Mucosa of descending colon (tissue), 3 donors: ENCODE results near the gene NDRG3. TPM values are rescaled to one million over a fixed set of nuclear protein-coding genes. Genes with fewer than 3 reads are reported as not detected.
A peak's percentile ranks its signal among the peaks of the same experiment; 100 is the strongest.
"Not testable (repeated sequence)": the region's sequence is repeated elsewhere in the genome, so short reads cannot be mapped to it uniquely, and the experiment has no call there.

ENCODE experiments used
- ATAC-seq: fragments of 200-7000 bp; cut with Tn5 transposase; one replicate; pipeline ENCODE4 v1.9.1; 2020; ENCODE audit warnings: mild to moderate bottlenecking, moderate library complexity
- DNase-seq, 3 donors: peaks; one replicate each; pipeline ENCODE4 v3.0.0-alpha.2; 2020
- H3K36me3 ChIP-seq: fragments of 200-600 bp; one replicate; pipeline ENCODE4 v1.8.0; 2021; ENCODE audit warnings: low read depth, mild to moderate bottlenecking
- H3K4me1 ChIP-seq: fragments of 200-600 bp; one replicate; pipeline ENCODE4 v1.8.0; 2021; ENCODE audit warnings: low read depth, mild to moderate bottlenecking
- H3K4me3 ChIP-seq: fragments of 200-600 bp; one replicate; pipeline ENCODE4 v1.8.0; 2021; ENCODE audit warnings: mild to moderate bottlenecking
- H3K9me3 ChIP-seq: fragments of 200-600 bp; one replicate; pipeline ENCODE4 v1.8.0; 2021; ENCODE audit warnings: mild to moderate bottlenecking
- CTCF ChIP-seq: fragments of 200-600 bp; IDR thresholded peaks from one replicate; pipeline ENCODE4 v1.8.0; 2022; ENCODE audit warnings: antibody characterized with exemption, mild to moderate bottlenecking
- intact Hi-C, 2 donors: fragments of 100-400 bp; cut with DNase I in 1 of 2; cut with micrococcal nuclease in 1 of 2; formaldehyde crosslinking; loops; one replicate each; pipeline versions ENCODE4 v1.11.0 to v1.11.1; 2022; cut with DNase I, micrococcal nuclease
- total RNA-seq, 3 donors: library from RNA; stranded (reverse); fragmentation: NEBNext Ultra II Directional in 2 of 3; extraction: Animal tissue kit (Norgen Biotek cat#: 25700) in 2 of 3; gene quantifications; one replicate each; pipeline versions ENCODE4 v1.2.1 to v1.2.4, GENCODE V29; 2021 to 2023
- donor health status: DM: no; HTN: no; CAD: no; lungs with moderate emphysema.
- donor health status: DM: no; HTN: no; CAD: no.
- donor health status: DM: no; HTN: yes; CAD: no.

Gene NDRG3
- total RNA-seq, 3 donors from 2014 or later = 23.5 to 50.9 (median 26.1) TPM

DNA sequence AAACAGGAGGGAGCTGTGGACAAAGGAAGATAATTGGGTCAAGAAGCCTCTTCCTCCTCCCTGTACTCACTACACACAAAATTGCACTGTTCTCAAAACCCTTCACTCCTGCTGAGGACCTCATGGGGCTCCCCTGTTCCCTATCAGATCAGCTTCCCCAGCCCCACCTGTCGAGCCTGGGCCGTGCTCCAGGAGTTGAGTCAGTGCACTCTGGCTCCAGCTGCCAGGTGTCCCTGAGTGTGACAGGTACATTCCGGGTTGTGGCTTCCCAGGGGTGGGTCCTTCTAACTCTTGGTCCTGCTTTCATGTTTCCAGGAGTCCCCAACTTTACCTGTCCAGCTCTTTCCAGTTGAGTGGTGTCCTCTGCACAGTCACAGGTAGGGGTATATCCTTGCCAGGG, 131.9 kb downstream of the NDRG3 start:
- Histone ChIP-seq H3K4me3 (no peak overlapping the region), H3K9me3 (no peaks in the 10 kb centered on the region), H3K4me1 (no peaks in the 10 kb centered on the region), H3K36me3 (no peaks in the 10 kb centered on the region)
- DNase-seq (peak; percentile 31 to 66 (median 49)), ATAC-seq (peak; percentile 83)
- intact Hi-C loops = no loop called here
- TF ChIP-seq CTCF = no peak

DNA sequence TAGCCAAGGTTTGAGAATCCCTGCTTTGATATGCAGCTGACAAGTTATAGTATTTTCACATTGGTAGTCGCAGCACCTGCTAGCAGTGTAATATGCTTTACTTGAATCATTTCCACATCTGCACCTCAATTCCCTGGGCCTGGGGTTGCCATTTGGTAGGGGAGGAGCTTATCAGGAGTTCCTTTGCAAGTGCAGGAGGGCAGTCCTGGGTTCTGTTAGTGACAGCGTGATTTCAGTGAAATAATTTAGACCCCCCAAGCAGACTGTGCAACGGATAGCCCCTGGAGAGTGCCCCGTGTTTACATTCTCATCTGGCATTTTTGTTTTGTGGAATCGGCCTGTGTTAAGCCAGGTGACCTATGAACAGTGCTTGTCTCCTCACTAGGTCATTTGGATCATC, 134.3 kb downstream of the NDRG3 start:
- intact Hi-C loops = no loop called here
- ATAC-seq (no peak), DNase-seq (no peak)
- TF ChIP-seq CTCF = no peak
- H3K4me1 ChIP-seq = peaks cover 14% of the 10 kb centered on the region
- no peaks in the 10 kb centered on the region for H3K9me3 ChIP-seq
- H3K36me3 ChIP-seq = no peaks in the 10 kb centered on the region
- no peak overlapping the region for H3K4me3 ChIP-seq

- not testable (repeated sequence) for H3K9me3 ChIP-seq, ATAC-seq, DNase-seq, H3K36me3 ChIP-seq, H3K4me3 ChIP-seq
- intact Hi-C loops = loop anchor here in 1 of 2 donors (5.0 kb wide), 1 partner anchor 51 kb away; no protein-coding TSS in a partner anchor
- H3K4me1 ChIP-seq = peaks cover 23% of the 10 kb centered on the region
Measured at GRCh38 chr20:36608388-36608728, 137.5 kb downstream of the NDRG3 start.

DNA sequence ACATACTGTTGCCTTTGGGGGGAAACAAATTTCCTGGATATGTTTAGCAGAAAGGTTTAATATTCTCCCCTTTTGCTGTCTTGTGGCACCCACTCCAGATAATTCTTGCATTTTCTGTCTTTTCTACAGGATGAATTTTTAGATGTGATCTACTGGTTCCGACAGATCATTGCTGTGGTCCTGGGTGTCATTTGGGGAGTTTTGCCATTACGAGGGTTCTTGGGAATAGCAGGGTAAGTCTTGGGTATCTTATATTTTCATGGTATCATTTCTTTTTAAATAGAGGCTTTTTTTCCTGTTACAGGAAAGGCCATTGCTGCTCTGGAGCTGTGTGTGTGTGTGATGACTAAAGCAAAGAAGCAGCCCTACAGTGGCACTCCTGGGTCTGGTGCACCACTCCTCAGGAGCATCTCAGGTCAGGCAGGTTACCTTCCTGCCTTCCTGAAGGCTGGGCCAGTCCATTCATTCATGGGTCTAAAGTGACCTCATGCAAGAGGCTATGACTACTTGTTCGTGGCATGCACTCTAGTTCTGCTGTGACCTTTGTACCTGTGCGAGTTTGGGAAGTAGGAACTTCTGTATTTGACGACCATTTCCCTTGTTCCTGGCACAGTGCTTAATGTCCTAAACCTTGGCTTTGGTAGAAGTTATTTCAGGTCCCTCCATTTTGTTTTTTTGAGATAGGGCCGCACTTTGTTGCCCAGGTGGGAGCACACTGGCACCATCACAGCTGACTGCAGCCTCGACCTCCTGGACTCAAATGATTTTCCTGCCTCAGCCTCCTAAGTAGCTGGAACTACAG, 138.1 kb downstream of the NDRG3 start:
- intact Hi-C loops = loop anchor here in 1 of 2 donors (5.0 kb wide), 1 partner anchor 50 kb away; no protein-coding TSS in a partner anchor
- Histone ChIP-seq H3K36me3 (peaks cover 2% of the 10 kb centered on the region), H3K4me3 (no peak overlapping the region), H3K9me3 (no peaks in the 10 kb centered on the region), H3K4me1 (peaks cover 23% of the 10 kb centered on the region)
- TF ChIP-seq CTCF = no peak
- ATAC-seq (peak; percentile 57), DNase-seq (peak in 2 of 3 donors; percentile 40 to 42)

GRCh38 chr20:36606158-36607066, 139.5 kb downstream of the NDRG3 start:
- peaks cover 2% of the 10 kb centered on the region for H3K36me3 ChIP-seq
- ATAC-seq (peak; percentile 19), DNase-seq (peak in 1 of 3 donors; percentile 42)
- peaks cover 23% of the 10 kb centered on the region for H3K4me1 ChIP-seq
- no peak for TF ChIP-seq CTCF
- intact Hi-C loops = loop anchor here in 1 of 2 donors (5.0 kb wide), 1 partner anchor 49 kb away; no protein-coding TSS in a partner anchor
- H3K4me3 ChIP-seq = peak overlapping the region; percentile 98
- no peaks in the 10 kb centered on the region for H3K9me3 ChIP-seq
